ENCODE measurements around the gene KANK3. TPM values are rescaled to one million over a fixed set of nuclear protein-coding genes. Genes with fewer than 3 reads are reported as not detected.

KANK3 gene
- total RNA-seq, 1 experiment from 2014 or later, result 0.37 TPM

- ChIA-PET POLR2A (ENCODE audit: unreplicated experiment) (no interaction called here), CTCF (no interaction called here)
- H3K4me2 ChIP-seq, result no peak overlapping the region
- H2AFZ ChIP-seq, result no peak overlapping the region
- no peaks in the 10 kb centered on the region for H3K9me2 ChIP-seq (ENCODE audit: insufficient read depth)
- H3K79me2 ChIP-seq (ENCODE audit: low read depth), result no peaks in the 10 kb centered on the region
- DNase-seq, result no peak
- no peak overlapping the region for H3K27ac ChIP-seq
- H3K4me1 ChIP-seq (replicated peaks; ENCODE audit: insufficient read depth), result no peaks in the 10 kb centered on the region
- intact Hi-C loops (cut with micrococcal nuclease; ENCODE audit: unreplicated experiment), result no loop called here
- no peaks in the 10 kb centered on the region for H4K20me1 ChIP-seq (ENCODE audit: insufficient read depth)
- BruUV-seq (replicated peaks), result no TSS peak
- TF ChIP-seq, protein P1, sequence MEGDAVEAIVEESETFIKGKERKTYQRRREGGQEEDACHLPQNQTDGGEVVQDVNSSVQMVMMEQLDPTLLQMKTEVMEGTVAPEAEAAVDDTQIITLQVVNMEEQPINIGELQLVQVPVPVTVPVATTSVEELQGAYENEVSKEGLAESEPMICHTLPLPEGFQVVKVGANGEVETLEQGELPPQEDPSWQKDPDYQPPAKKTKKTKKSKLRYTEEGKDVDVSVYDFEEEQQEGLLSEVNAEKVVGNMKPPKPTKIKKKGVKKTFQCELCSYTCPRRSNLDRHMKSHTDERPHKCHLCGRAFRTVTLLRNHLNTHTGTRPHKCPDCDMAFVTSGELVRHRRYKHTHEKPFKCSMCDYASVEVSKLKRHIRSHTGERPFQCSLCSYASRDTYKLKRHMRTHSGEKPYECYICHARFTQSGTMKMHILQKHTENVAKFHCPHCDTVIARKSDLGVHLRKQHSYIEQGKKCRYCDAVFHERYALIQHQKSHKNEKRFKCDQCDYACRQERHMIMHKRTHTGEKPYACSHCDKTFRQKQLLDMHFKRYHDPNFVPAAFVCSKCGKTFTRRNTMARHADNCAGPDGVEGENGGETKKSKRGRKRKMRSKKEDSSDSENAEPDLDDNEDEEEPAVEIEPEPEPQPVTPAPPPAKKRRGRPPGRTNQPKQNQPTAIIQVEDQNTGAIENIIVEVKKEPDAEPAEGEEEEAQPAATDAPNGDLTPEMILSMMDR (conservative IDR thresholded peaks at IDR 0.05), result no peak
- no peak for TF ChIP-seq EZH2 (IDR thresholded peaks at IDR 0.05; ENCODE audit: low read depth)
- no peaks in the 10 kb centered on the region for H3K9me3 ChIP-seq (ENCODE audit: insufficient read depth, low read depth)
- no peaks in the 10 kb centered on the region for H3K36me3 ChIP-seq (ENCODE audit: low read depth)
- peaks cover 21% of the 10 kb centered on the region; the same call in 1 of the 2 replicates for H3F3A ChIP-seq (ENCODE audit: insufficient read depth, low read depth)
- H3K27me3 ChIP-seq (ENCODE audit: insufficient read depth, low read depth), result no peaks in the 10 kb centered on the region
- H3K4me3 ChIP-seq, result no peak overlapping the region
These were observed 13.1 kb downstream of the KANK3 start for GRCh38 chr19:8329996-8330395.

- Histone ChIP-seq H3K79me2 (ENCODE audit: low read depth) (peaks cover 34% of the 10 kb centered on the region), H3F3A (ENCODE audit: insufficient read depth, low read depth) (peaks cover 48% of the 10 kb centered on the region; the same call in 1 of the 2 replicates), H3K27me3 (ENCODE audit: insufficient read depth, low read depth) (no peaks in the 10 kb centered on the region), H3K4me1 (replicated peaks; ENCODE audit: insufficient read depth) (peaks cover 11% of the 10 kb centered on the region), H3K4me3 (no peak overlapping the region), H3K36me3 (ENCODE audit: low read depth) (peaks cover 25% of the 10 kb centered on the region), H4K20me1 (ENCODE audit: insufficient read depth) (peaks cover 24% of the 10 kb centered on the region), H2AFZ (no peak overlapping the region), H3K9me2 (ENCODE audit: insufficient read depth) (no peaks in the 10 kb centered on the region), H3K4me2 (no peak overlapping the region), H3K27ac (no peak overlapping the region), H3K9me3 (ENCODE audit: insufficient read depth, low read depth) (no peaks in the 10 kb centered on the region)
- DNase-seq, result no peak
- intact Hi-C loops (cut with micrococcal nuclease; ENCODE audit: unreplicated experiment), result no loop called here
- no TSS peak for BruUV-seq (replicated peaks)
- no peak for TF ChIP-seq EZH2 (IDR thresholded peaks at IDR 0.05; ENCODE audit: low read depth)
- TF ChIP-seq, protein P1 (conservative IDR thresholded peaks at IDR 0.05), result no peak
- ChIA-PET CTCF (no interaction called here), POLR2A (ENCODE audit: unreplicated experiment) (no interaction called here)
These were observed 17.6 kb downstream of the KANK3 start for GRCh38 chr19:8325454-8325853.

GRCh38 chr19:8324186-8325050 lies 18.6 kb downstream of the KANK3 start:
- Histone ChIP-seq H3K36me3 (ENCODE audit: low read depth) (peaks cover 25% of the 10 kb centered on the region), H3K27me3 (ENCODE audit: insufficient read depth, low read depth) (no peaks in the 10 kb centered on the region), H3K9me2 (ENCODE audit: insufficient read depth) (no peaks in the 10 kb centered on the region), H3K4me1 (replicated peaks; ENCODE audit: insufficient read depth) (peaks cover 20% of the 10 kb centered on the region), H3K4me3 (no peak overlapping the region), H3K27ac (no peak overlapping the region), H3K9me3 (ENCODE audit: insufficient read depth, low read depth) (no peaks in the 10 kb centered on the region), H3K4me2 (0 out of 2 replicates have a peak overlapping the region, but pooled peaks have one; percentile 99), H4K20me1 (ENCODE audit: insufficient read depth) (peaks cover 24% of the 10 kb centered on the region), H3K79me2 (ENCODE audit: low read depth) (peaks cover 44% of the 10 kb centered on the region), H3F3A (ENCODE audit: insufficient read depth, low read depth) (peaks cover 51% of the 10 kb centered on the region; the same call in 1 of the 2 replicates), H2AFZ (no peak overlapping the region)
- ChIA-PET CTCF (no interaction called here), POLR2A (ENCODE audit: unreplicated experiment) (no interaction called here)
- TF ChIP-seq, protein P1 (conservative IDR thresholded peaks at IDR 0.05), result no peak; the same call in 1 of the 2 replicates
- TF ChIP-seq EZH2 (IDR thresholded peaks at IDR 0.05; ENCODE audit: low read depth), result no peak
- intact Hi-C loops (cut with micrococcal nuclease; ENCODE audit: unreplicated experiment), result no loop called here
- BruUV-seq (replicated peaks), result no TSS peak
- DNase-seq, result no peak

Measured in PC-9 (cell line).